Fibroblast of mammary gland (primary cell): Measurements from ENCODE around the gene UBA52.
"Not testable (repeated sequence)": the region's sequence is repeated elsewhere in the genome, so short reads cannot be mapped to it uniquely, and the experiment has no call there.

Experiments
- DNase-seq: peaks from one replicate; pipeline ENCODE4 v3.0.0-alpha.2; 2010; ENCODE audit warnings: low read depth
- H3K4me3 ChIP-seq: 2 replicates; pipeline ENCODE4 v1.5.1; 2011; ENCODE audit warnings: low read depth, mild to moderate bottlenecking, low read length, moderate library complexity; ENCODE audit not compliant: control insufficient read depth
- TF ChIP-seq, protein P1 (sequence below): conservative IDR thresholded peaks from 2 replicates; pipeline ENCODE4 v1.5.1; 2011; ENCODE audit warnings: low read depth, low read length, inconsistent platforms; ENCODE audit not compliant: control insufficient read depth, insufficient read depth

Gene UBA52

DNA sequence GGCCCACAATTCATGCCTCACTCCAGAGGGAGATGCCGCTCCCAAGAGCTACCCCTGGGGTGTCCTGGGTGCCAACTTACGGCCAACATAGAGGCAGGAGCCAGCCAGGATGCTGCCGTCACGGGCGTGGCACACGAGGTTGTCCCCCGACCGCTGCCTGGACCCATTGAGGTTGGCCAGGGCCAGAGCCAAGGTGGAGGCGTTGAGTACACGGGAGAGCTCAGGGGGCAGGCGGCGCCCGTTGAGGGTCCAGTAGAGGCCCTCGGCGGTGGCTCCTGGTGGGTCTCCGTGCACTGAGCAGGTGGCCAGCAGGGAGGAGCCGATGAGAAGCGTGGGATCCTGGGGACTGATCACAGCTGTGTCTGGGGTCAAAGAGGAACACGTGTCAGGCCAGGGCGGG, 27.8 kb downstream of the UBA52 start:
- TF ChIP-seq, protein P1, sequence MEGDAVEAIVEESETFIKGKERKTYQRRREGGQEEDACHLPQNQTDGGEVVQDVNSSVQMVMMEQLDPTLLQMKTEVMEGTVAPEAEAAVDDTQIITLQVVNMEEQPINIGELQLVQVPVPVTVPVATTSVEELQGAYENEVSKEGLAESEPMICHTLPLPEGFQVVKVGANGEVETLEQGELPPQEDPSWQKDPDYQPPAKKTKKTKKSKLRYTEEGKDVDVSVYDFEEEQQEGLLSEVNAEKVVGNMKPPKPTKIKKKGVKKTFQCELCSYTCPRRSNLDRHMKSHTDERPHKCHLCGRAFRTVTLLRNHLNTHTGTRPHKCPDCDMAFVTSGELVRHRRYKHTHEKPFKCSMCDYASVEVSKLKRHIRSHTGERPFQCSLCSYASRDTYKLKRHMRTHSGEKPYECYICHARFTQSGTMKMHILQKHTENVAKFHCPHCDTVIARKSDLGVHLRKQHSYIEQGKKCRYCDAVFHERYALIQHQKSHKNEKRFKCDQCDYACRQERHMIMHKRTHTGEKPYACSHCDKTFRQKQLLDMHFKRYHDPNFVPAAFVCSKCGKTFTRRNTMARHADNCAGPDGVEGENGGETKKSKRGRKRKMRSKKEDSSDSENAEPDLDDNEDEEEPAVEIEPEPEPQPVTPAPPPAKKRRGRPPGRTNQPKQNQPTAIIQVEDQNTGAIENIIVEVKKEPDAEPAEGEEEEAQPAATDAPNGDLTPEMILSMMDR, result no peak
- no peak for DNase-seq
- H3K4me3 ChIP-seq, result no peak overlapping the region

DNA sequence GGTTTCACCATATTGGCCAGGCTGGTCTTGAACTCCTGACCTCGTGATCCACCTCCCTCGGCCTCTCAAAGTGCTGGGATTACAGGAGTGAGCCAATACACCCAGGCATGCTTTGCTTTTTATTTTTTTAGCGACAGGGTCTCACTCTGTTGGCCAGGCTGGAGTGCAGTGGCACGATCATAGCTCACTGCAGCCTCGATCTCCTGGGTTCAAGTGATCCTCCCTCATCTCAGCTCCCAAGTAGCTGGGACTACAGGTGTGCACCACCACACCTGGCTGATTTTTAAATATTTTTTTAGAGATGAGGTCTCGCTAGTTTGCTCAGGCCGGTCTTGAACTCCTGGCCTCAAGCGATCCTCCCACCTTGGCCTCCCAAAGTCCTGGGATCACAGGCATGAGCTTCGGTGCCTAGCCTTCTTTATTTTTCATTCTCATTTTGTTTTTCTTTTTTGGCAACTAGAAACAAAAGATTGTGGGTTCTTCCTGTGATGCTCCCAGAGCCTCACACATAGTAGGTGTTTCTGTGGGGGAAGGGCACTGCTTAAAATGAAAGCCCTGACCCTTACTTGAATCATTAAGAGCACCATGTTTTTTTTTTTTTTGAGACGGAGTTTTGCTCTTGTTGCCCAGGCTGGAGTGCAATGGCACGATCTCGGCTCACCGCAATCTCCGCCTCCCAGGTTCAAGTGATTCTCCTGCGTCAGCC, 29.2 kb downstream of the UBA52 start:
- not testable (repeated sequence) for H3K4me3 ChIP-seq

DNA sequence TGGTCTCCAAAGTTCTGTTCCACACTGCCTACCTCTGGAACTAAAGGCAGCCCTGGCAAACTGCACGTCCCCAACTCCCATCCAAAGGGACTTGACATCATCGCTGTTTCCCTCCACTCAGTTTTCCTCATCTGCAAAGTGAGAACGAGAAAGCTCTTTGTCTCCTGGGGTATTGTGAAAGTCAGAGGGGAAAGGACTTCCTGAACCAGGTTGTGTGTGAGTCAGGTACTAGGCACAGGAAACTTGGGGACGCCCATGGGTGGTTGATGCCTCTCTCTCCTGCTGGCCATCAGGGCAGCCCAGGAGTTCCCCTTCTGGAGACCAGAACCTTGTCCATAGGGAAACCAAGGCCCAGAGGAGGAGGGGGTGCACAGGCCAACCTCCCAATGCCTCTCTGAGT, 30.2 kb downstream of the UBA52 start:
- DNase-seq, result no peak
- TF ChIP-seq, protein P1, result no peak
- no peak overlapping the region for H3K4me3 ChIP-seq

More for the DNA sequence above, 29.2 kb downstream of the UBA52 start:
- not testable (repeated sequence) for DNase-seq

DNA sequence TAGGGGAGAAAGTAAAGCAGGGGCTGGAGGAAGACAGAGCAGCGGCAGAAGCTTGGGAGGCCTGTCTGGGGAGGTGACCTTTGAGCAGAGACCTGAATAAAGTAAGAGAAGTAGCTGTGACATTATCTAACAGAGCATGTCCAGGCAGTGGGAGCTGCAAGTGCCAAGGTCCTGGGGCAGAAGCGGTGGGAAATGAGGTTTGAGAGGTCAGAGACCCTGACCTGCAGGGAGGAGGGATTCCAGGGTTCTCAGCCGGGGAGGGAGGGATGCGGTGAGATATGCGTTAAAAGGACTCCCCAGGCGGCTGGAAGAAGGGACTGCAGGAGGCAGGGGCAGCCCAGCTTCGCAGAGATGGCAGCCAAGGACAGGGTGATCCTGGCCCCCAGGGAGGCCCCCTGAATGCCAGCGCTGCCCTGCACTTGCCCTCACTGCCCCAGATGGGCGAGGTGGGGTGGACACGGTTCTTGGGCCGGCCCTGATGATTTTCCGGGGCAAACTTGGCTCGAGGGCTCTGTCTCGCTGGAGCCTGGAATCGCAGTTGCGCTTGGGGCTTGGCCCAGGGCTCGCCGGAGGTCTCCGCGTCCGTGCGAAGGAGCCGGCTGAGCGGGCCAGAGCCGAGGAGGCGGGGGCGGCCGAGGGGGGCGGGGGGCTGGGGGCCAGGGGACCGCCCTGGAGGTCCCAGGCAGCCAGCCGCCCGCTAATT, 31.7 kb downstream of the UBA52 start:
- H3K4me3 ChIP-seq, result no peak overlapping the region
- TF ChIP-seq, protein P1, result peak; percentile 24
- DNase-seq, result no peak

DNA sequence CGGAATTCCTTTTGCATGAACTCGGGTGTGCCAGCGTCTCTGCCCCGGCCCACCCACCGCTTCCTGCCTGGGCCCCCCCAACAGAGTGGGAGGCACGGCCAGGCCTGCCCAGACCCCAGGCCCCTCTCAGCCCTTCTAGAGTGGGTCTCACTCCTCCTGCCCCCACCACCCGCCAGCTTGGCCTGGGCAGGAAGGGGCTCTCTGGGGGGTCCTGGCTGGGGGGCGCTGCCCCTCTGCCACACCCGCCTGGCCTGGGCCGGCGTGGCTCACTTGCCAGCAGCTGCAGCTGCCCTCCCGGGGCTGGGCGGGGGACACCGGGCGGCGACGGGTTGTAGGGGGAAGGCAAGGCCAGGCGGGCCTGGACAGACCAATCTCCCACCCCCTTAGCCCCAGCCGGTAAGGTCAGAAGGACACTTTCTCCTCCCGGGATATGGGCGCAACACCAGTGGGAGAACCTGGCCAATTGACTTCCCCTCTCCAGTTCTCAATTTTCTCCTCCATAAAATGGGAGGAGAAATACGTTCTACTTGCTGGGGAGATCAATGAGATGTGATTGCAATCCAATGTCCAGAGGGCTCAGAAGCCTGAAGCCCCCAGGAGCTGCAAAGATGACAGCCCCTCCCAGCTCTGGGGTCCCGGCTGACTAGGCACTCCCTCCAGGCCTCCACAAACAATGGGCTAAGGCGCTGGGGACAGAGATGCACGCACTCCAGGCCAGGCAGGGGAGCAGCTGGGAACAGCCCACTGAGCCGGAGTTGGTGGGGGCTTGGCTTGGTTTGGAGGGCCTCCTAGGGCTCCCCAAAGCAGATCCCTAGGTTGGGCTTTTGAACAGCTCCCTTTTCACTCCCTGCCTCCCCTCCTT, 32.5 kb downstream of the UBA52 start:
- no peak for DNase-seq
- no peak overlapping the region for H3K4me3 ChIP-seq
- TF ChIP-seq, protein P1, result no peak

DNA sequence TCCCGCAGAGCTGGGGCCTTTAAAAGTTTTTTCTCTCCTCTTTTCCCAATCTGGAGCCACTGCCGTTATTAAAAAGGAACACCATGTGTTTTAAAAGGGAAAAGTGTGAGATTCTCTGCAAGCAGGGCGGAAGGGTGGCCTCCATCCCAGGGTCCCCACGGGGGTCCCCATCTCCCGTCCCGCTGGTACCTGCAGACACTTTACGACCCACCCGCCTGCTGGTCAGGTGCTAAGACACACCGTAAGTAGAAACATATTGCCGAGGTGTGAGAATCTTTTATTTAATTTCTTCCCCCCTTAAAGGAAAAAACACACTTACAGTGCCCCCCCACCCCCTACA, 33.1 kb downstream of the UBA52 start:
- no peak overlapping the region for H3K4me3 ChIP-seq
- TF ChIP-seq, protein P1, result no peak
- no peak for DNase-seq

DNA sequence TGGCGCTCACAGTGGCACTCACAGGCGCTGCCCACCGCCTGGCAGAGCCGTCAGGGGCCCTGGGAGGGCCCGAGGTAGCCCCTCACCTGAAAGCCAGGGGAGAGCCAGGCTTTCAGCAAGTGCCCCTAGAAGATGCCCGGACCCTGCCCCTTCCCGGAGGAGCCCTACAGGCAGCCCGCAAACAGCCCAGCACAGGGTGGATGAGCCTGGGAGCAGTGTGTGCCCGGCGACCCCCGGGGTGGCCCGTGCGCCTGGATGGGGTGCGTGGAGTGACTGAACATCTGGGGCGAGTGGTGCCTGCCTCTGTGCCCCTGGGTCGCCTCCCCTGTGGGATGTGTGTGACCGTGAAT, 33.5 kb downstream of the UBA52 start:
- no peak overlapping the region for H3K4me3 ChIP-seq
- TF ChIP-seq, protein P1, result no peak

More for the DNA sequence above, 33.5 kb downstream of the UBA52 start:
- no peak for DNase-seq
